Measurements from ENCODE around the gene P4HA3.

DNA sequence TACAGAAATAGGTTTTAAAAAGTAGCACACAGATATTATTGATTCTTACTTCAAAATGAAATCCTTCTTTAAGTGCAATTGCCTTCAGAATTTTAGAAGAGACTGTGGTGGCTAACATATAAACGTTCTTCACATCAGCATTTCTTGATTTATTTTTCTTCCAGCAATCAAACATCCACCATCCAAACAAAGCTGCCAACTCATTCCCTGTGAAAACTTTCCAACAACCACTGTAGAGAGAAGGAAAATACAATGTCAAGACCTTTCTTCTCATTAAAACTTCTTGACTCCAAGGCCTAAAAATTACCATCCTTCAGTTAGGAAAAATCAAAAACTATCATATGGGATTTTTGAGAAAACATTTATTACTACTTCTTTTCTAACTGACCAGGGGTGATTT is 34.0 kb upstream of the P4HA3 start:
- TF ChIP-seq, protein P1, sequence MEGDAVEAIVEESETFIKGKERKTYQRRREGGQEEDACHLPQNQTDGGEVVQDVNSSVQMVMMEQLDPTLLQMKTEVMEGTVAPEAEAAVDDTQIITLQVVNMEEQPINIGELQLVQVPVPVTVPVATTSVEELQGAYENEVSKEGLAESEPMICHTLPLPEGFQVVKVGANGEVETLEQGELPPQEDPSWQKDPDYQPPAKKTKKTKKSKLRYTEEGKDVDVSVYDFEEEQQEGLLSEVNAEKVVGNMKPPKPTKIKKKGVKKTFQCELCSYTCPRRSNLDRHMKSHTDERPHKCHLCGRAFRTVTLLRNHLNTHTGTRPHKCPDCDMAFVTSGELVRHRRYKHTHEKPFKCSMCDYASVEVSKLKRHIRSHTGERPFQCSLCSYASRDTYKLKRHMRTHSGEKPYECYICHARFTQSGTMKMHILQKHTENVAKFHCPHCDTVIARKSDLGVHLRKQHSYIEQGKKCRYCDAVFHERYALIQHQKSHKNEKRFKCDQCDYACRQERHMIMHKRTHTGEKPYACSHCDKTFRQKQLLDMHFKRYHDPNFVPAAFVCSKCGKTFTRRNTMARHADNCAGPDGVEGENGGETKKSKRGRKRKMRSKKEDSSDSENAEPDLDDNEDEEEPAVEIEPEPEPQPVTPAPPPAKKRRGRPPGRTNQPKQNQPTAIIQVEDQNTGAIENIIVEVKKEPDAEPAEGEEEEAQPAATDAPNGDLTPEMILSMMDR (IDR thresholded peaks at IDR 0.05) = no peak
- no peak for TF ChIP-seq POLR2A (IDR thresholded peaks at IDR 0.05)
